Neural progenitor cell (in vitro differentiated cells): ENCODE data around the gene ALDH5A1. TPM values are rescaled to one million over a fixed set of nuclear protein-coding genes. Genes with fewer than 3 reads are reported as not detected.
"Not testable (repeated sequence)": the region's sequence is repeated elsewhere in the genome, so short reads cannot be mapped to it uniquely, and the experiment has no call there.

Source experiments
- DNase-seq: peaks from one replicate; pipeline ENCODE4 v3.0.0-alpha.2; 2016; ENCODE audit warnings: low spot score
- H2AFZ ChIP-seq: fragments of 200-600 bp; sonication (generic); replicated peaks from 2 replicates; pipeline ENCODE4 v1.6.1; 2016; ENCODE audit warnings: antibody characterized with exemption
- H3F3A ChIP-seq: fragments of 200-600 bp; sonication (generic); 2 replicates; pipeline ENCODE4 v1.6.1; 2016; ENCODE audit warnings: antibody characterized with exemption, low read depth
- H3K27ac ChIP-seq: fragments of 200-600 bp; sonication (generic); 2 replicates; pipeline ENCODE4 v1.5.1; 2016; ENCODE audit warnings: mild to moderate bottlenecking
- H3K27me3 ChIP-seq: fragments of 200-600 bp; sonication (generic); 2 replicates; pipeline ENCODE4 v1.6.1; 2016; ENCODE audit warnings: mild to moderate bottlenecking, moderate library complexity
- H3K36me3 ChIP-seq: fragments of 200-600 bp; sonication (generic); 2 replicates; pipeline ENCODE4 v1.5.1; 2016
- H3K4me1 ChIP-seq: fragments of 200-600 bp; sonication (generic); 2 replicates; pipeline ENCODE4 v1.6.1; 2016; ENCODE audit warnings: mixed run types
- H3K4me2 ChIP-seq: fragments of 200-600 bp; sonication (generic); 2 replicates; pipeline ENCODE4 v1.6.1; 2016
- H3K4me3 ChIP-seq: fragments of 200-600 bp; sonication (generic); 2 replicates; pipeline ENCODE4 v1.5.1; 2016
- H3K79me2 ChIP-seq: fragments of 200-600 bp; sonication (generic); 2 replicates; pipeline ENCODE4 v1.6.1; 2016; ENCODE audit warnings: low read depth
- H3K9ac ChIP-seq: fragments of 200-600 bp; sonication (generic); 2 replicates; pipeline ENCODE4 v1.6.1; 2016
- H3K9me3 ChIP-seq: fragments of 200-600 bp; sonication (generic); 2 replicates; pipeline ENCODE4 v1.5.1; 2016; ENCODE audit warnings: low read depth
- H4K20me1 ChIP-seq: fragments of 200-600 bp; sonication (generic); 2 replicates; pipeline ENCODE4 v1.6.1; 2016; ENCODE audit warnings: low read depth
- H3K27ac Mint-ChIP-seq: 3 replicates; pipeline ENCODE4 v1.8.0; 2021; ENCODE audit warnings: mixed read lengths
- H3K27me3 Mint-ChIP-seq: 2 replicates; pipeline ENCODE4 v1.8.0; 2022; ENCODE audit warnings: low read depth, mild to moderate bottlenecking, inconsistent platforms, moderate library complexity, mixed read lengths; ENCODE audit not compliant: insufficient read depth
- H3K36me3 Mint-ChIP-seq: 3 replicates; pipeline ENCODE4 v1.8.0; 2021; ENCODE audit warnings: mixed read lengths
- H3K4me1 Mint-ChIP-seq: 3 replicates; pipeline ENCODE4 v1.8.0; 2021; ENCODE audit warnings: mixed read lengths
- H3K4me3 Mint-ChIP-seq: 3 replicates; pipeline ENCODE4 v1.8.0; 2021; ENCODE audit warnings: mild to moderate bottlenecking, moderate library complexity, mixed read lengths
- H3K9me3 Mint-ChIP-seq: 3 replicates; pipeline ENCODE4 v1.8.0; 2020; ENCODE audit warnings: mixed read lengths
- CTCF ChIP-seq: fragments of 200-600 bp; sonication (generic); IDR thresholded peaks from 2 replicates; pipeline ENCODE4 v1.5.1; 2017; ENCODE audit warnings: antibody characterized with exemption, mild to moderate bottlenecking
- EZH2 ChIP-seq: fragments of 200-600 bp; sonication (generic); IDR thresholded peaks from 2 replicates; pipeline ENCODE4 v1.6.1; 2017; ENCODE audit warnings: antibody characterized with exemption, mild to moderate bottlenecking, moderate library complexity
- EZH2phosphoT487 ChIP-seq: fragments of 200-600 bp; sonication (generic); IDR thresholded peaks from 2 replicates; pipeline ENCODE4 v1.6.1; 2017; ENCODE audit warnings: antibody characterized with exemption
- total RNA-seq: library from RNA; depleted of rRNA; stranded (reverse); fragments of >200 nt; gene quantifications from 2 replicates; pipeline ENCODE4 v1.2.3, GENCODE V29; 2015; ENCODE audit warnings: low replicate concordance

The ALDH5A1 gene
- total RNA-seq, 1 donor from 2014 or later, result 10.8 TPM

- Mint-ChIP-seq H3K27ac (no peak overlapping the region), H3K27me3 (no peaks in the 10 kb centered on the region), H3K4me3 (no peak overlapping the region), H3K36me3 (peaks cover 32% of the 10 kb centered on the region), H3K9me3 (peaks cover 7% of the 10 kb centered on the region), H3K4me1 (no peaks in the 10 kb centered on the region)
- H3K4me2 ChIP-seq, result no peak overlapping the region
- no peak overlapping the region for H2AFZ ChIP-seq
- H3K36me3 ChIP-seq, result no peaks in the 10 kb centered on the region
- no peak for TF ChIP-seq EZH2
- TF ChIP-seq CTCF, result no peak
- no peak for TF ChIP-seq EZH2phosphoT487
- H3F3A ChIP-seq, result no peaks in the 10 kb centered on the region
- no peak overlapping the region for H3K27ac ChIP-seq
- H3K4me3 ChIP-seq, result no peak overlapping the region
- H3K79me2 ChIP-seq, result no peaks in the 10 kb centered on the region
- no peak for DNase-seq
- H4K20me1 ChIP-seq, result no peaks in the 10 kb centered on the region
- no peaks in the 10 kb centered on the region for H3K4me1 ChIP-seq
- no peaks in the 10 kb centered on the region for H3K9me3 ChIP-seq
- H3K27me3 ChIP-seq, result no peaks in the 10 kb centered on the region
- no peak overlapping the region for H3K9ac ChIP-seq
These were observed 12.2 kb downstream of the ALDH5A1 start for GRCh38 chr6:24506814-24507520.

GRCh38 chr6:24511976-24512375 lies 17.2 kb downstream of the ALDH5A1 start:
- H2AFZ ChIP-seq, H4K20me1 ChIP-seq, H3K4me2 ChIP-seq, DNase-seq, H3K9ac ChIP-seq, H3K4me3 Mint-ChIP-seq, H3K27me3 ChIP-seq, H3K79me2 ChIP-seq, H3K4me1 ChIP-seq, H3K9me3 ChIP-seq, H3F3A ChIP-seq, H3K27ac Mint-ChIP-seq, H3K4me3 ChIP-seq, H3K27me3 Mint-ChIP-seq, H3K9me3 Mint-ChIP-seq, H3K4me1 Mint-ChIP-seq, H3K27ac ChIP-seq, H3K36me3 ChIP-seq: not testable (repeated sequence)
- peaks cover 20% of the 10 kb centered on the region for H3K36me3 Mint-ChIP-seq

GRCh38 chr6:24513602-24514001 lies 18.8 kb downstream of the ALDH5A1 start:
- TF ChIP-seq EZH2 (no peak), CTCF (no peak), EZH2phosphoT487 (no peak)
- Histone ChIP-seq H3K27ac (no peak overlapping the region), H3K9ac (no peak overlapping the region), H3F3A (no peaks in the 10 kb centered on the region), H3K27me3 (no peaks in the 10 kb centered on the region), H3K79me2 (no peaks in the 10 kb centered on the region), H2AFZ (no peak overlapping the region), H4K20me1 (no peaks in the 10 kb centered on the region), H3K4me2 (no peak overlapping the region), H3K4me1 (no peaks in the 10 kb centered on the region), H3K9me3 (no peaks in the 10 kb centered on the region), H3K4me3 (no peak overlapping the region), H3K36me3 (no peaks in the 10 kb centered on the region)
- Mint-ChIP-seq H3K27ac (no peak overlapping the region), H3K27me3 (peaks cover 2% of the 10 kb centered on the region), H3K36me3 (peaks cover 9% of the 10 kb centered on the region), H3K4me1 (peaks cover 4% of the 10 kb centered on the region), H3K9me3 (no peaks in the 10 kb centered on the region), H3K4me3 (no peak overlapping the region)
- DNase-seq, result no peak

GRCh38 chr6:24517659-24518543 lies 23.1 kb downstream of the ALDH5A1 start:
- H3K36me3 Mint-ChIP-seq, result no peaks in the 10 kb centered on the region
- H3F3A ChIP-seq, result no peaks in the 10 kb centered on the region
- H3K27ac Mint-ChIP-seq, result no peak overlapping the region

More at GRCh38 chr6:24517659-24518543, 23.1 kb downstream of the ALDH5A1 start:
- no peaks in the 10 kb centered on the region for H3K36me3 ChIP-seq
- H3K27me3 ChIP-seq, result no peaks in the 10 kb centered on the region
- no peaks in the 10 kb centered on the region for H4K20me1 ChIP-seq
- H3K79me2 ChIP-seq, result no peaks in the 10 kb centered on the region
- H3K9me3 ChIP-seq, result no peaks in the 10 kb centered on the region
- H2AFZ ChIP-seq, result no peak overlapping the region
- no peaks in the 10 kb centered on the region for H3K4me1 ChIP-seq
- H3K4me3 ChIP-seq, result no peak overlapping the region
- H3K9ac ChIP-seq, result no peak overlapping the region
- no peak for DNase-seq
- no peaks in the 10 kb centered on the region for H3K9me3 Mint-ChIP-seq
- peaks cover 14% of the 10 kb centered on the region for H3K4me1 Mint-ChIP-seq
- no peak overlapping the region for H3K4me2 ChIP-seq
- H3K4me3 Mint-ChIP-seq, result no peak overlapping the region
- peaks cover 4% of the 10 kb centered on the region for H3K27me3 Mint-ChIP-seq
- no peak overlapping the region for H3K27ac ChIP-seq
- TF ChIP-seq CTCF (no peak), EZH2 (no peak), EZH2phosphoT487 (no peak)
